ENCODE measurements around the gene URI1.

DNA sequence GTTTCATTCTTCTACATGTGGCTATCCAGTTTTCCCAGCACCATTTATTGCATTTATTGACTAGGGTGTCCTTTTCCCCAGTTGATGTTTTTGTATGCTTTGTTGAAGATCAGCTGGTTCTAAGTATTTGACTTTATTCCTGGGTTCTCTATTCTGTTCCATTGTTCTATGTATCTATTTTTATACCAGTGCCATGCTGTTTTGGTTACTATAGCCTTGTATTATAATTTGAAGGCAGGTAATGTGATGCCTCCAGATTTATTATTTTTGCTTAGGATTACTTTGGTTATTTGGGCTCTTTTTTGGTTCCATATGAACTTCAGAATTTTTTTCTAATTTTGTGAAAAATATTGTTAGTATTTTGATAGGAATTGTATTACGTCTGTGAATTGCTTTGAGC lies 80.6 kb downstream of the URI1 start:
- TF ChIP-seq HOXD13 (CRISPR knock-in tag; IDR thresholded peaks at IDR 0.05; ENCODE audit: borderline replicate concordance): no peak
- no peak for TF ChIP-seq ZFP41 (tag by site-specific recombination; IDR thresholded peaks at IDR 0.05; ENCODE audit: borderline replicate concordance)
- TF ChIP-seq, protein P1, sequence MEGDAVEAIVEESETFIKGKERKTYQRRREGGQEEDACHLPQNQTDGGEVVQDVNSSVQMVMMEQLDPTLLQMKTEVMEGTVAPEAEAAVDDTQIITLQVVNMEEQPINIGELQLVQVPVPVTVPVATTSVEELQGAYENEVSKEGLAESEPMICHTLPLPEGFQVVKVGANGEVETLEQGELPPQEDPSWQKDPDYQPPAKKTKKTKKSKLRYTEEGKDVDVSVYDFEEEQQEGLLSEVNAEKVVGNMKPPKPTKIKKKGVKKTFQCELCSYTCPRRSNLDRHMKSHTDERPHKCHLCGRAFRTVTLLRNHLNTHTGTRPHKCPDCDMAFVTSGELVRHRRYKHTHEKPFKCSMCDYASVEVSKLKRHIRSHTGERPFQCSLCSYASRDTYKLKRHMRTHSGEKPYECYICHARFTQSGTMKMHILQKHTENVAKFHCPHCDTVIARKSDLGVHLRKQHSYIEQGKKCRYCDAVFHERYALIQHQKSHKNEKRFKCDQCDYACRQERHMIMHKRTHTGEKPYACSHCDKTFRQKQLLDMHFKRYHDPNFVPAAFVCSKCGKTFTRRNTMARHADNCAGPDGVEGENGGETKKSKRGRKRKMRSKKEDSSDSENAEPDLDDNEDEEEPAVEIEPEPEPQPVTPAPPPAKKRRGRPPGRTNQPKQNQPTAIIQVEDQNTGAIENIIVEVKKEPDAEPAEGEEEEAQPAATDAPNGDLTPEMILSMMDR (tag by site-specific recombination; IDR thresholded peaks at IDR 0.05): no peak
- no peak for TF ChIP-seq SP7 (tag by site-specific recombination; IDR thresholded peaks at IDR 0.05)
- TF ChIP-seq ZNF660 (tag by site-specific recombination; IDR thresholded peaks at IDR 0.05): no peak
- TF ChIP-seq, protein P2, sequence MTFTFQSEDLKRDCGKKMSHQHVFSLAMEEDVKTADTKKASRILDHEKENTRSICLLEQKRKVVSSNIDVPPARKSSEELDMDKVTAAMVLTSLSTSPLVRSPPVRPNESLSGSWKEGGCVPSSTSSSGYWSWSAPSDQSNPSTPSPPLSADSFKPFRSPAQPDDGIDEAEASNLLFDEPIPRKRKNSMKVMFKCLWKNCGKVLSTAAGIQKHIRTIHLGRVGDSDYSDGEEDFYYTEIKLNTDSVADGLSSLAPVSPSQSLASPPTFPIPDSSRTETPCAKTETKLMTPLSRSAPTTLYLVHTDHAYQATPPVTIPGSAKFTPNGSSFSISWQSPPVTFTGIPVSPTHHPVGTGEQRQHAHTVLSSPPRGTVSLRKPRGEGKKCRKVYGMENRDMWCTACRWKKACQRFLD (tag by site-specific recombination; IDR thresholded peaks at IDR 0.05): no peak
- TF ChIP-seq ZNF521 (tag by site-specific recombination; IDR thresholded peaks at IDR 0.05): no peak
- TF ChIP-seq, protein P3, sequence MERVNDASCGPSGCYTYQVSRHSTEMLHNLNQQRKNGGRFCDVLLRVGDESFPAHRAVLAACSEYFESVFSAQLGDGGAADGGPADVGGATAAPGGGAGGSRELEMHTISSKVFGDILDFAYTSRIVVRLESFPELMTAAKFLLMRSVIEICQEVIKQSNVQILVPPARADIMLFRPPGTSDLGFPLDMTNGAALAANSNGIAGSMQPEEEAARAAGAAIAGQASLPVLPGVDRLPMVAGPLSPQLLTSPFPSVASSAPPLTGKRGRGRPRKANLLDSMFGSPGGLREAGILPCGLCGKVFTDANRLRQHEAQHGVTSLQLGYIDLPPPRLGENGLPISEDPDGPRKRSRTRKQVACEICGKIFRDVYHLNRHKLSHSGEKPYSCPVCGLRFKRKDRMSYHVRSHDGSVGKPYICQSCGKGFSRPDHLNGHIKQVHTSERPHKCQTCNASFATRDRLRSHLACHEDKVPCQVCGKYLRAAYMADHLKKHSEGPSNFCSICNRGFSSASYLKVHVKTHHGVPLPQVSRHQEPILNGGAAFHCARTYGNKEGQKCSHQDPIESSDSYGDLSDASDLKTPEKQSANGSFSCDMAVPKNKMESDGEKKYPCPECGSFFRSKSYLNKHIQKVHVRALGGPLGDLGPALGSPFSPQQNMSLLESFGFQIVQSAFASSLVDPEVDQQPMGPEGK (tag by site-specific recombination; IDR thresholded peaks at IDR 0.05): no peak
- no peak for TF ChIP-seq ZFP3 (tag by site-specific recombination; IDR thresholded peaks at IDR 0.05; ENCODE audit: low read depth)
- no peak for TF ChIP-seq ZNF366 (tag by site-specific recombination; conservative IDR thresholded peaks at IDR 0.05)
- no peak for TF ChIP-seq ZNF37A (tag by site-specific recombination; IDR thresholded peaks at IDR 0.05)
- no peak for TF ChIP-seq ZNF10 (tag by site-specific recombination; IDR thresholded peaks at IDR 0.05)
- TF ChIP-seq ZNF114 (tag by site-specific recombination; IDR thresholded peaks at IDR 0.05): no peak
- no peak for TF ChIP-seq MZF1 (tag by site-specific recombination; IDR thresholded peaks at IDR 0.05; ENCODE audit: borderline replicate concordance)

Measured in HEK293 (cell line).